Endodermal cell (in vitro differentiated cells): ENCODE data around the gene ABHD10. TPM values are rescaled to one million over a fixed set of nuclear protein-coding genes. Genes with fewer than 3 reads are reported as not detected.
"Not testable (repeated sequence)": the region's sequence is repeated elsewhere in the genome, so short reads cannot be mapped to it uniquely, and the experiment has no call there.

Source experiments
- DNase-seq: peaks from one replicate; pipeline ENCODE4 v3.0.0-alpha.2; 2017
- H3K27ac ChIP-seq: 2 replicates; pipeline ENCODE4 v1.5.1; 2013; ENCODE audit warnings: mild to moderate bottlenecking, low read depth, low read length, moderate library complexity
- H3K27me3 ChIP-seq: 2 replicates; pipeline ENCODE4 v1.6.1; 2013; ENCODE audit warnings: mild to moderate bottlenecking, low read length, moderate library complexity; ENCODE audit not compliant: insufficient read depth, control insufficient read depth, poor library complexity, severe bottlenecking
- H3K36me3 ChIP-seq: 2 replicates; pipeline ENCODE4 v1.7.0; 2013; ENCODE audit warnings: mild to moderate bottlenecking, low read length, moderate library complexity; ENCODE audit not compliant: control insufficient read depth, insufficient read depth
- H3K4me1 ChIP-seq: one replicate; pipeline ENCODE4 v1.7.0; 2013; ENCODE audit warnings: low read length; ENCODE audit not compliant: control insufficient read depth, insufficient read depth
- H3K4me3 ChIP-seq: 2 replicates; pipeline ENCODE4 v1.5.1; 2013; ENCODE audit warnings: mild to moderate bottlenecking, low read length, moderate library complexity
- H3K9ac ChIP-seq: 2 replicates; pipeline ENCODE4 v1.6.1; 2013; ENCODE audit warnings: mild to moderate bottlenecking, low read length, moderate library complexity; ENCODE audit not compliant: poor library complexity, severe bottlenecking; ENCODE audit errors: extremely low read depth
- H3K9me3 ChIP-seq: 2 replicates; pipeline ENCODE4 v1.6.1; 2013; ENCODE audit warnings: mild to moderate bottlenecking, low read length, moderate library complexity; ENCODE audit not compliant: control insufficient read depth
- H3K27ac Mint-ChIP-seq: 2 replicates; pipeline ENCODE4 v1.8.0; 2020; ENCODE audit warnings: mixed read lengths
- H3K27me3 Mint-ChIP-seq: 2 replicates; pipeline ENCODE4 v1.8.0; 2021; ENCODE audit warnings: mild to moderate bottlenecking, mixed read lengths; ENCODE audit not compliant: insufficient read depth
- H3K36me3 Mint-ChIP-seq: 2 replicates; pipeline ENCODE4 v1.8.0; 2020; ENCODE audit warnings: low read depth, mixed read lengths
- H3K4me1 Mint-ChIP-seq: 2 replicates; pipeline ENCODE4 v1.8.0; 2020; ENCODE audit warnings: mixed read lengths
- H3K4me3 Mint-ChIP-seq: 2 replicates; pipeline ENCODE4 v1.8.0; 2020; ENCODE audit warnings: mild to moderate bottlenecking, moderate library complexity, mixed read lengths
- H3K9me3 Mint-ChIP-seq: 2 replicates; pipeline ENCODE4 v1.8.0; 2020; ENCODE audit warnings: mild to moderate bottlenecking, mixed read lengths
- CTCF ChIP-seq: fragments of 200-600 bp; sonication (generic); conservative IDR thresholded peaks from 2 replicates; pipeline ENCODE4 v1.5.0; 2021; ENCODE audit warnings: antibody characterized with exemption, mild to moderate bottlenecking
- WGBS, 2 experiments: methylation state at CpG; one replicate each; pipeline versions ENCODE4 v1.1.5 to v1.1.7; 2013; ENCODE audit warnings: missing lambda C conversion rate in 2 of 2, mixed read lengths in 1 of 2; ENCODE audit not compliant: insufficient coverage in 1 of 2, insufficient read length in 1 of 2; 5-methylcytosine and 5-hydroxymethylcytosine counted together
- total RNA-seq, 2 donors: library from RNA; stranded (reverse); fragmentation: NEBNext Ultra II Directional in 1 of 2; extraction: Animal tissue kit (Norgen Biotek cat#: 25700) in 1 of 2; gene quantifications; 2 replicates in 1 of 2; 3 replicates in 1 of 2; pipeline ENCODE4 v1.2.1, GENCODE V29; 2021

The ABHD10 gene
- total RNA-seq, 2 donors from 2014 or later: 27.9 to 38.1 TPM

GRCh38 chr3:112034436-112034835 lies 55.6 kb downstream of the ABHD10 start, which contains the start of gene TMPRSS7:
Gene TMPRSS7, plus strand, starts transcription at chr3:112034736. Its CDS starts 110 bp downstream, at chr3:112034846.
- WGBS, 2 experiments: 80 to 84% methylated on average over 4 of the region's 4 CpGs
- no peaks in the 10 kb centered on the region for H3K27me3 Mint-ChIP-seq
- H3K9me3 ChIP-seq: peaks cover 3% of the 10 kb centered on the region
- DNase-seq: no peak
- no peaks in the 10 kb centered on the region for H3K4me1 Mint-ChIP-seq
- H3K27ac Mint-ChIP-seq: no peak within 1 kb of the TSS
- no peak within 1 kb of the TSS for H3K9ac ChIP-seq
- H3K4me3 Mint-ChIP-seq: no peak within 1 kb of the TSS
- peak within 1 kb of the TSS; percentile 54 for H3K27ac ChIP-seq
- H3K9me3 Mint-ChIP-seq: peaks cover 30% of the 10 kb centered on the region
- no peak for TF ChIP-seq CTCF
- no peaks in the 10 kb centered on the region for H3K36me3 ChIP-seq
- H3K27me3 ChIP-seq: no peaks in the 10 kb centered on the region
- no peak within 1 kb of the TSS for H3K4me3 ChIP-seq
- no peaks in the 10 kb centered on the region for H3K4me1 ChIP-seq
- H3K36me3 Mint-ChIP-seq: peaks cover 2% of the 10 kb centered on the region

GRCh38 chr3:112035241-112035640 lies 56.4 kb downstream of the ABHD10 start:
- no peak for TF ChIP-seq CTCF
- Mint-ChIP-seq H3K27ac (no peak overlapping the region), H3K4me1 (no peaks in the 10 kb centered on the region), H3K36me3 (peaks cover 2% of the 10 kb centered on the region), H3K27me3 (no peaks in the 10 kb centered on the region), H3K4me3 (no peak overlapping the region), H3K9me3 (peaks cover 30% of the 10 kb centered on the region)
- H3K9ac ChIP-seq: no peak overlapping the region
- peak overlapping the region; percentile 54 for H3K27ac ChIP-seq
- H3K4me3 ChIP-seq: no peak overlapping the region
- no peaks in the 10 kb centered on the region for H3K27me3 ChIP-seq
- H3K36me3 ChIP-seq: no peaks in the 10 kb centered on the region
- H3K4me1 ChIP-seq: no peaks in the 10 kb centered on the region
- H3K9me3 ChIP-seq: peaks cover 3% of the 10 kb centered on the region
- 58 to 72% methylated on average over 3 of the region's 3 CpGs for WGBS, 2 experiments
- no peak for DNase-seq

- peaks cover 29% of the 10 kb centered on the region for H3K9me3 Mint-ChIP-seq
- H3K36me3 ChIP-seq, H3K27ac Mint-ChIP-seq, H3K9ac ChIP-seq, DNase-seq, H3K4me3 ChIP-seq, H3K27me3 ChIP-seq, H3K36me3 Mint-ChIP-seq, H3K4me3 Mint-ChIP-seq, H3K4me1 Mint-ChIP-seq, H3K9me3 ChIP-seq, H3K27me3 Mint-ChIP-seq, H3K4me1 ChIP-seq, H3K27ac ChIP-seq: not testable (repeated sequence)
- WGBS, 2 experiments: 71 to 86% methylated on average over 2 to 4 of the region's 4 CpGs
These were observed 58.4 kb downstream of the ABHD10 start for GRCh38 chr3:112037194-112037593.

GRCh38 chr3:112038863-112039262 lies 60.0 kb downstream of the ABHD10 start:
- H3K36me3 ChIP-seq: no peaks in the 10 kb centered on the region
- H3K27ac ChIP-seq: peak overlapping the region; percentile 58
- Mint-ChIP-seq H3K9me3 (peaks cover 18% of the 10 kb centered on the region), H3K27ac (no peak overlapping the region), H3K4me1 (no peaks in the 10 kb centered on the region), H3K4me3 (no peak overlapping the region), H3K27me3 (no peaks in the 10 kb centered on the region), H3K36me3 (peaks cover 2% of the 10 kb centered on the region)
- 91 to 94% methylated on average over 2 of the region's 3 CpGs for WGBS, 2 experiments
- no peaks in the 10 kb centered on the region for H3K27me3 ChIP-seq
- no peaks in the 10 kb centered on the region for H3K9me3 ChIP-seq
- H3K4me3 ChIP-seq: no peak overlapping the region
- DNase-seq: no peak
- no peaks in the 10 kb centered on the region for H3K4me1 ChIP-seq
- TF ChIP-seq CTCF: no peak
- no peak overlapping the region for H3K9ac ChIP-seq
